ENCODE data around the gene DNAJC10. TPM values are rescaled to one million over a fixed set of nuclear protein-coding genes. Genes with fewer than 3 reads are reported as not detected.

Gene DNAJC10
- total RNA-seq, 1 donor from 2014 or later: 26.0 TPM

- H3K9me3 ChIP-seq: no peaks in the 10 kb centered on the region
- no peaks in the 10 kb centered on the region for H3K4me1 ChIP-seq
- H3K27ac ChIP-seq: no peak overlapping the region
- TF ChIP-seq CTCF (IDR thresholded peaks at IDR 0.05): no peak
- no peak overlapping the region for H3K4me3 ChIP-seq
- no peaks in the 10 kb centered on the region for H3K27me3 ChIP-seq
- intact Hi-C loops (cut with DNase I): no loop called here
- H3K36me3 ChIP-seq: peaks cover 21 to 74% of the 10 kb centered on the region in 2 donors
- DNase-seq (ENCODE audit: low spot score in 2 of 2): no peak
Observed at GRCh38 chr2:182754231-182754630, 38.2 kb downstream of the DNAJC10 start.

GRCh38 chr2:182758379-182758778, 42.3 kb downstream of the DNAJC10 start:
- H3K4me3 ChIP-seq: no peak overlapping the region
- no peak for DNase-seq (ENCODE audit: low spot score in 2 of 2)
- peaks cover 26 to 63% of the 10 kb centered on the region in 2 donors for H3K36me3 ChIP-seq
- no peaks in the 10 kb centered on the region for H3K9me3 ChIP-seq
- H3K27ac ChIP-seq: no peak overlapping the region
- no peak for TF ChIP-seq CTCF (IDR thresholded peaks at IDR 0.05)
- H3K27me3 ChIP-seq: no peaks in the 10 kb centered on the region
- intact Hi-C loops (cut with DNase I): no loop called here
- H3K4me1 ChIP-seq: peaks cover 0 to 4% of the 10 kb centered on the region in 2 donors

- H3K9me3 ChIP-seq: no peaks in the 10 kb centered on the region
- H3K36me3 ChIP-seq: peaks cover 27 to 61% of the 10 kb centered on the region in 2 donors
- no peak for DNase-seq (ENCODE audit: low spot score in 2 of 2)
- intact Hi-C loops (cut with DNase I): no loop called here
- peaks cover 0 to 4% of the 10 kb centered on the region in 2 donors for H3K4me1 ChIP-seq
- no peaks in the 10 kb centered on the region for H3K27me3 ChIP-seq
- TF ChIP-seq CTCF (IDR thresholded peaks at IDR 0.05): peak in 1 of 3 experiments; percentile 23
- peak overlapping the region; percentile 49 to 58 for H3K27ac ChIP-seq
- no peak overlapping the region for H3K4me3 ChIP-seq
Observed at GRCh38 chr2:182761903-182762302, 45.8 kb downstream of the DNAJC10 start.

- no peak overlapping the region for H3K4me3 ChIP-seq
- intact Hi-C loops (cut with DNase I): no loop called here
- no peak overlapping the region for H3K27ac ChIP-seq
- TF ChIP-seq CTCF (IDR thresholded peaks at IDR 0.05): peak; percentile 14 to 66 (median 53)
- no peak for DNase-seq (ENCODE audit: low spot score in 2 of 2)
- H3K9me3 ChIP-seq: no peaks in the 10 kb centered on the region
- peaks cover 0 to 4% of the 10 kb centered on the region in 2 donors for H3K4me1 ChIP-seq
- H3K27me3 ChIP-seq: no peaks in the 10 kb centered on the region
- peaks cover 16 to 56% of the 10 kb centered on the region in 2 donors for H3K36me3 ChIP-seq
Observed at GRCh38 chr2:182763311-182763912, 47.4 kb downstream of the DNAJC10 start.

- peaks cover 0 to 4% of the 10 kb centered on the region in 2 donors for H3K4me1 ChIP-seq
- no peak overlapping the region for H3K4me3 ChIP-seq
- no peak for TF ChIP-seq CTCF (IDR thresholded peaks at IDR 0.05)
- H3K27ac ChIP-seq: no peak overlapping the region
- intact Hi-C loops (cut with DNase I): loop anchor here (5.0 kb wide), 1 partner anchor 216 kb away; no protein-coding TSS in a partner anchor
- DNase-seq (ENCODE audit: low spot score in 2 of 2): no peak
- peaks cover 15 to 33% of the 10 kb centered on the region in 2 donors for H3K36me3 ChIP-seq
- no peaks in the 10 kb centered on the region for H3K27me3 ChIP-seq
- H3K9me3 ChIP-seq: peaks cover 0 to 6% of the 10 kb centered on the region in 2 donors
Observed at GRCh38 chr2:182766626-182767025, 50.6 kb downstream of the DNAJC10 start.
